PC-3 (cell line): ENCODE measurements around the gene TRAF1. TPM values are rescaled to one million over a fixed set of nuclear protein-coding genes. Genes with fewer than 3 reads are reported as not detected.

ENCODE experiments used
- ATAC-seq: fragments of 200-7000 bp; cut with Tn5 transposase; 2 replicates; pipeline ENCODE4 v1.9.1; 2020; ENCODE audit warnings: mild to moderate bottlenecking, moderate library complexity
- BruUV-seq: library from RNA; stranded (reverse); fragments of 400-500 nt; replicated peaks from 2 replicates; lab custom pipeline; 2021; lab: Mats Ljungman, UMichigan
- CTCF ChIA-PET: fragments of 300-600 bp; sonication (Branson Sonifier 250); formaldehyde crosslinking; loops from one replicate; lab custom pipeline; 2022; ENCODE audit warnings: antibody characterized with exemption; lab: Charles Lee
- POLR2A ChIA-PET: fragments of 300-600 bp; sonication (Branson Sonifier 250); formaldehyde crosslinking; loops from one replicate; lab custom pipeline; 2022; ENCODE audit warnings: antibody characterized with exemption; ENCODE audit not compliant: unreplicated experiment; lab: Charles Lee
- DNase-seq: peaks from one replicate; pipeline ENCODE4 v3.0.0-alpha.2; 2015
- H2AFZ ChIP-seq: fragments of 300-600 bp; sonication (generic); 2 replicates; pipeline ENCODE4 v1.6.0; 2016; ENCODE audit warnings: antibody characterized with exemption, low read length
- H3F3A ChIP-seq: fragments of 300-600 bp; sonication (generic); one replicate; pipeline ENCODE4 v1.6.0; 2017; ENCODE audit warnings: antibody characterized with exemption, low read length, control low read depth, mild to moderate bottlenecking; ENCODE audit not compliant: unreplicated experiment
- H3K27ac ChIP-seq: fragments of 300-600 bp; sonication (generic); 2 replicates; pipeline ENCODE4 v1.5.1; 2016; ENCODE audit warnings: mild to moderate bottlenecking, low read length
- H3K27me3 ChIP-seq: fragments of 300-600 bp; sonication (generic); 2 replicates; pipeline ENCODE4 v1.6.1; 2016; ENCODE audit warnings: low read length, mixed read lengths
- H3K36me3 ChIP-seq: fragments of 300-600 bp; sonication (generic); 2 replicates; pipeline ENCODE4 v1.6.1; 2016; ENCODE audit warnings: low read depth, mixed run types, low read length, mixed read lengths
- H3K4me1 ChIP-seq: fragments of 300-600 bp; sonication (generic); 2 replicates; pipeline ENCODE4 v1.5.1; 2016; ENCODE audit warnings: low read length; ENCODE audit not compliant: insufficient read depth
- H3K4me2 ChIP-seq: fragments of 300-600 bp; sonication (generic); 2 replicates; pipeline ENCODE4 v1.6.0; 2016; ENCODE audit warnings: low read length
- H3K4me3 ChIP-seq: fragments of 300-600 bp; sonication (generic); 2 replicates; pipeline ENCODE4 v1.5.1; 2016; ENCODE audit warnings: mild to moderate bottlenecking, low read length, mixed read lengths
- H3K79me2 ChIP-seq: fragments of 300-600 bp; sonication (generic); 2 replicates; pipeline ENCODE4 v1.6.1; 2017; ENCODE audit warnings: low read length, mixed read lengths
- H3K9ac ChIP-seq: fragments of 300-600 bp; sonication (generic); 2 replicates; pipeline ENCODE4 v1.6.0; 2016; ENCODE audit warnings: mild to moderate bottlenecking, low read length
- H3K9me2 ChIP-seq: fragments of 300-600 bp; sonication (generic); replicated peaks from 2 replicates; pipeline ENCODE4 v1.6.1; 2016; ENCODE audit warnings: mixed run types, low read length, mixed read lengths
- H3K9me3 ChIP-seq: fragments of 300-600 bp; sonication (generic); 2 replicates; pipeline ENCODE4 v1.6.1; 2016; ENCODE audit warnings: low read length, mixed read lengths
- H4K20me1 ChIP-seq: fragments of 300-600 bp; sonication (generic); 2 replicates; pipeline ENCODE4 v1.6.1; 2016; ENCODE audit warnings: low read length, mixed read lengths
- CTCF ChIP-seq: fragments of 300-600 bp; sonication (generic); conservative IDR thresholded peaks from 2 replicates; pipeline ENCODE4 v1.5.1; 2017; ENCODE audit warnings: antibody characterized with exemption, low read depth, mild to moderate bottlenecking, low read length
- EZH2 ChIP-seq: fragments of 300-600 bp; sonication (generic); IDR thresholded peaks from one replicate; pipeline ENCODE4 v1.6.1; 2017; ENCODE audit warnings: antibody characterized with exemption, mild to moderate bottlenecking, low read length; ENCODE audit not compliant: unreplicated experiment
- EZH2phosphoT487 ChIP-seq: fragments of 300-600 bp; sonication (generic); IDR thresholded peaks from 2 replicates; pipeline ENCODE4 v1.6.1; 2018; ENCODE audit warnings: mild to moderate bottlenecking, antibody characterized with exemption, low read length, borderline replicate concordance
- intact Hi-C: fragments of 100-400 bp; cut with micrococcal nuclease; formaldehyde crosslinking; loops from 2 replicates; pipeline ENCODE4 v1.9.0; 2023
- total RNA-seq: library from RNA; depleted of rRNA; stranded (reverse); fragments of >200 nt; gene quantifications from 2 replicates; pipeline ENCODE4 v1.2.3, GENCODE V29; 2014

TRAF1 gene
- total RNA-seq, 1 experiment from 2014 or later: 0.15 TPM

GRCh38 chr9:120904978-120905301 is 21.7 kb downstream of the TRAF1 start:
- H3K4me1 ChIP-seq: peaks cover 4% of the 10 kb centered on the region
- H3K9me3 ChIP-seq: no peaks in the 10 kb centered on the region
- DNase-seq: no peak
- H3K9ac ChIP-seq: no peak overlapping the region
- H4K20me1 ChIP-seq: no peaks in the 10 kb centered on the region
- no peak for TF ChIP-seq EZH2phosphoT487
- TF ChIP-seq EZH2: no peak
- TF ChIP-seq CTCF: no peak
- no peak overlapping the region for H3K4me2 ChIP-seq
- BruUV-seq: no TSS peak
- CTCF ChIA-PET: no interaction called here
- no peaks in the 10 kb centered on the region for H3K27me3 ChIP-seq
- no peaks in the 10 kb centered on the region for H3K9me2 ChIP-seq
- no peaks in the 10 kb centered on the region for H3K79me2 ChIP-seq
- H3K36me3 ChIP-seq: no peaks in the 10 kb centered on the region
- POLR2A ChIA-PET: no interaction called here
- intact Hi-C loops: no loop called here
- no peak for ATAC-seq
- no peaks in the 10 kb centered on the region for H3F3A ChIP-seq
- H3K27ac ChIP-seq: no peak overlapping the region
- no peak overlapping the region for H2AFZ ChIP-seq
- H3K4me3 ChIP-seq: no peak overlapping the region

GRCh38 chr9:120904061-120904977 is 22.3 kb downstream of the TRAF1 start:
- intact Hi-C loops: no loop called here
- H2AFZ ChIP-seq: no peak overlapping the region
- ATAC-seq: no peak
- H3K27ac ChIP-seq: no peak overlapping the region
- no peak overlapping the region for H3K4me2 ChIP-seq
- H3K4me3 ChIP-seq: no peak overlapping the region
- no peaks in the 10 kb centered on the region for H3F3A ChIP-seq
- BruUV-seq: no TSS peak
- ChIA-PET POLR2A (no interaction called here), CTCF (interaction anchor here (0.5 kb wide), 1 partner anchor 371 kb away, joined by 3 read pairs; no protein-coding TSS in a partner anchor)
- DNase-seq: no peak
- H3K9ac ChIP-seq: no peak overlapping the region
- H3K9me3 ChIP-seq: no peaks in the 10 kb centered on the region
- TF ChIP-seq EZH2 (no peak), CTCF (no peak), EZH2phosphoT487 (no peak)
- H3K27me3 ChIP-seq: no peaks in the 10 kb centered on the region
- H3K4me1 ChIP-seq: no peaks in the 10 kb centered on the region
- H4K20me1 ChIP-seq: no peaks in the 10 kb centered on the region
- H3K9me2 ChIP-seq: no peaks in the 10 kb centered on the region
- H3K79me2 ChIP-seq: no peaks in the 10 kb centered on the region
- H3K36me3 ChIP-seq: no peaks in the 10 kb centered on the region
